Measurements from ENCODE around the gene C10orf143. TPM values are rescaled to one million over a fixed set of nuclear protein-coding genes. Genes with fewer than 3 reads are reported as not detected.
"Not testable (repeated sequence)": the region's sequence is repeated elsewhere in the genome, so short reads cannot be mapped to it uniquely, and the experiment has no call there.

Gene C10orf143
- total RNA-seq, 2 experiments from 2014 or later: 4.4 to 5.1 TPM

DNA sequence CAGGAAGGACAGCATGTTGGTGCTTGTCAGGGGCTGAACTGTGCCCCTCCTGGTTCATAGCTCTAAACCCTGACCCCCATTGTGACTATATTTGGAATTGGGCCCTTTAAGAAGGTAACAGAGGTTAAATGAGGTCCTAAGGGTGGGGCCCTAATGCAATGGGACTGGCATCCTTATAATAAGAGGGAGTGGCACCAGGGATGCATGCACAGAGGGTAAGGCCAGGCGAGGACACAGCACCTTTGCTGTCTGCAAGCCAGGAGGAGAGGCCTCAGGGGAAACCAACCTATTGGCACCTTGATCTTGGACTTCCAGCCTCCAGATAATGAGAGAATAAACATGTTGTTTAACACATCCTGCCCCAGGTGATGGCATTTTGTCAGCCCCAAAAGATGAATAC, 85.3 kb downstream of the C10orf143 start:
- intact Hi-C loops (cut with micrococcal nuclease): no loop called here
- TF ChIP-seq, protein P1, sequence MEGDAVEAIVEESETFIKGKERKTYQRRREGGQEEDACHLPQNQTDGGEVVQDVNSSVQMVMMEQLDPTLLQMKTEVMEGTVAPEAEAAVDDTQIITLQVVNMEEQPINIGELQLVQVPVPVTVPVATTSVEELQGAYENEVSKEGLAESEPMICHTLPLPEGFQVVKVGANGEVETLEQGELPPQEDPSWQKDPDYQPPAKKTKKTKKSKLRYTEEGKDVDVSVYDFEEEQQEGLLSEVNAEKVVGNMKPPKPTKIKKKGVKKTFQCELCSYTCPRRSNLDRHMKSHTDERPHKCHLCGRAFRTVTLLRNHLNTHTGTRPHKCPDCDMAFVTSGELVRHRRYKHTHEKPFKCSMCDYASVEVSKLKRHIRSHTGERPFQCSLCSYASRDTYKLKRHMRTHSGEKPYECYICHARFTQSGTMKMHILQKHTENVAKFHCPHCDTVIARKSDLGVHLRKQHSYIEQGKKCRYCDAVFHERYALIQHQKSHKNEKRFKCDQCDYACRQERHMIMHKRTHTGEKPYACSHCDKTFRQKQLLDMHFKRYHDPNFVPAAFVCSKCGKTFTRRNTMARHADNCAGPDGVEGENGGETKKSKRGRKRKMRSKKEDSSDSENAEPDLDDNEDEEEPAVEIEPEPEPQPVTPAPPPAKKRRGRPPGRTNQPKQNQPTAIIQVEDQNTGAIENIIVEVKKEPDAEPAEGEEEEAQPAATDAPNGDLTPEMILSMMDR (IDR thresholded peaks at IDR 0.05): no peak
- ATAC-seq (no peak), DNase-seq (no peak)
- no peak overlapping the region for H3K27ac Mint-ChIP-seq
- H3K27me3 Mint-ChIP-seq: no peaks in the 10 kb centered on the region
- CTCF ChIA-PET: no interaction called here
- peaks cover 2% of the 10 kb centered on the region for H3K4me1 Mint-ChIP-seq (ENCODE audit: low read depth)
- H3K9me3 Mint-ChIP-seq: no peaks in the 10 kb centered on the region
- no peaks in the 10 kb centered on the region for H3K36me3 Mint-ChIP-seq (ENCODE audit: low read depth)
- H3K4me3 Mint-ChIP-seq: no peak overlapping the region
- POLR2A ChIA-PET: no interaction called here

DNA sequence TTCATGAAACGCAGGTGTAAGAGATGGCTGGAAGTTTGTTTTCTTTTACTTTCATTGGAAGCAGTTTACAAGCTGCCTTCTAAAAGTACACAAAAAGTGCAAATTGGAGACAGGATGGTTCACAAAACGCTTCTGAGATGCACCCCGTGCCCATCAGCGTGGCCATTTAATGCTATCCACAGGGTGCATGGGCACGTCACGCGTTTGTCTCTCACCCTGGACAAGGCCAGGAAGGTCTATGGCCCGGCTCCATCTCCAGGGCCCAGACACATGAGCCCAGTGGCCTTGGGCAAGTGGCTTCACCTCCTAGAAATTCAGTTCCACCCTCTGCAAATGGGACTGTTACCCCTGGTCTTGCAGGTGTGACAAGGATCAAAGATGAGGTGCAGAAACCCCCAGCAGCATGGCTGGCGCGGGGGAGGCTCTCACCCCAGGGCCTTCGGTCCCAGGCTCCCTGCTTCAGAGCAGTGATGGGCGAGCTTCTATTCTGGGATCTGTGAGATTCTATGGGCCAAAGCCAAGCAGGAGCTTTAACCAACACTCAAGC, 85.8 kb downstream of the C10orf143 start:
- ATAC-seq (no peak), DNase-seq (no peak)
- no peaks in the 10 kb centered on the region for H3K27me3 Mint-ChIP-seq
- ChIA-PET POLR2A (no interaction called here), CTCF (no interaction called here)
- H3K27ac Mint-ChIP-seq: no peak overlapping the region
- no peaks in the 10 kb centered on the region for H3K36me3 Mint-ChIP-seq (ENCODE audit: low read depth)
- intact Hi-C loops (cut with micrococcal nuclease): no loop called here
- H3K4me3 Mint-ChIP-seq: no peak overlapping the region
- TF ChIP-seq, protein P1 (IDR thresholded peaks at IDR 0.05): no peak
- peaks cover 2% of the 10 kb centered on the region for H3K4me1 Mint-ChIP-seq (ENCODE audit: low read depth)
- no peaks in the 10 kb centered on the region for H3K9me3 Mint-ChIP-seq

DNA sequence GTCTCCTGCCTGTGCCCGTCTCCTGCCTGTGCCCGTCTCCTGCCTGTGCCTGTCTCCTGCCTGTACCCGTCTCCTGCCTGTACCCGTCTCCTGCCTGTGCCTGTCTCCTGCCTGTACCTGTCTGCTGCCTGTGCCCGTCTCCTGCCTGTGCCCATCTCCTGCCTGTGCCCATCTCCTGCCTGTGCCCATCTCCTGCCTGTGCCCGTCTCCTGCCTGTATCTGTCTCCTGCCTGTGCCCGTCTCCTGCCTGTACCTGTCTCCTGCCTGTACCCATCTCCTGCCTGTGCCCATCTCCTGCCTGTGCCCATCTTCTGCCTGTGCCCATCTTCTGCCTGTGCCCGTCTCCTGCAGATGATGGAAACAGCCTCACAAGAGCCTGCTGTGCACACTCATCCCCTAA, 86.3 kb downstream of the C10orf143 start:
- H3K4me3 Mint-ChIP-seq; intact Hi-C loops (cut with micrococcal nuclease); H3K9me3 Mint-ChIP-seq; H3K36me3 Mint-ChIP-seq (ENCODE audit: low read depth); H3K27ac Mint-ChIP-seq; CTCF ChIA-PET; H3K27me3 Mint-ChIP-seq; DNase-seq; POLR2A ChIA-PET; ATAC-seq; H3K4me1 Mint-ChIP-seq (ENCODE audit: low read depth): not testable (repeated sequence)

DNA sequence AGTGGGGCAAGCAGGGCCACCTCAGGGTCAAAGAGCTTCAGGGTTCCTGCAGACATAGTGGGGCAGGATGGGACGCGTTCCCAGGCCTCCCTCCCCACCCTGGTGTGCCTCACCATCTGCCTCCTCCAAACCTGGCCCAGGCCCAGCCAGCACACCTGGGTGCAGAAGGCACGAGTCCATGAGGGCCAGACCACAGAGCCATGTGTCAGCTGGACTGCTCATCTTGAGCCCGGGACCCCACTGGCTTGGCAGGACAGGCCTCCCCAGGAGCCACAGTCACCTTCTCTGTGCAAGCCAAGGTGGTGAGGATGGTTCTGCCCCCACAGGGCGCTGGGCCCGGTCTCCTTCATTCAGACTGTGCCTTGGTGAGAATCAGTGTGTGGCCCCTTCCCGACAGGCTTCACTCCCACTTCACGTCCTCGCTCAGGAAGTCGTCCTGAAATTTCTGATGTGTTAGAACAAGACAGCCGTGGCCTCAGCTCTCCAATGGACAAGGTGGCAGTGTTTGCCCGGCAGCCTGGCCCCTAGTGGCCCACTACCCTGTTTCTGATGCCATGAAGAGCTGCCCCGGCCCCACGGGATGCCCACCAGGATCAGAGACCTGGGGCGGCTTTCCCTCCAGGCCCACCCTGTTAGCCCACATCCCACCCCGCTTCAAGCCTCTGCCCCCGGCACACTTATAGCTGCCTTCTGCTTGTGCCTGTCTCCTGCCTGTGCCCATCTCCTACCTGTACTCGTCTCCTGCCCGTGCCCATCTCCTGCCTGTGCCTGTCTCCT, 87.0 kb downstream of the C10orf143 start:
- H3K36me3 Mint-ChIP-seq (ENCODE audit: low read depth): no peaks in the 10 kb centered on the region
- intact Hi-C loops (cut with micrococcal nuclease): no loop called here
- no peaks in the 10 kb centered on the region for H3K9me3 Mint-ChIP-seq
- DNase-seq: no peak
- H3K4me3 Mint-ChIP-seq: no peak overlapping the region
- POLR2A ChIA-PET: no interaction called here
- TF ChIP-seq, protein P1 (IDR thresholded peaks at IDR 0.05): no peak
- peaks cover 2% of the 10 kb centered on the region for H3K4me1 Mint-ChIP-seq (ENCODE audit: low read depth)
- no peak overlapping the region for H3K27ac Mint-ChIP-seq
- CTCF ChIA-PET: no interaction called here
- no peaks in the 10 kb centered on the region for H3K27me3 Mint-ChIP-seq
- ATAC-seq: no peak

DNA sequence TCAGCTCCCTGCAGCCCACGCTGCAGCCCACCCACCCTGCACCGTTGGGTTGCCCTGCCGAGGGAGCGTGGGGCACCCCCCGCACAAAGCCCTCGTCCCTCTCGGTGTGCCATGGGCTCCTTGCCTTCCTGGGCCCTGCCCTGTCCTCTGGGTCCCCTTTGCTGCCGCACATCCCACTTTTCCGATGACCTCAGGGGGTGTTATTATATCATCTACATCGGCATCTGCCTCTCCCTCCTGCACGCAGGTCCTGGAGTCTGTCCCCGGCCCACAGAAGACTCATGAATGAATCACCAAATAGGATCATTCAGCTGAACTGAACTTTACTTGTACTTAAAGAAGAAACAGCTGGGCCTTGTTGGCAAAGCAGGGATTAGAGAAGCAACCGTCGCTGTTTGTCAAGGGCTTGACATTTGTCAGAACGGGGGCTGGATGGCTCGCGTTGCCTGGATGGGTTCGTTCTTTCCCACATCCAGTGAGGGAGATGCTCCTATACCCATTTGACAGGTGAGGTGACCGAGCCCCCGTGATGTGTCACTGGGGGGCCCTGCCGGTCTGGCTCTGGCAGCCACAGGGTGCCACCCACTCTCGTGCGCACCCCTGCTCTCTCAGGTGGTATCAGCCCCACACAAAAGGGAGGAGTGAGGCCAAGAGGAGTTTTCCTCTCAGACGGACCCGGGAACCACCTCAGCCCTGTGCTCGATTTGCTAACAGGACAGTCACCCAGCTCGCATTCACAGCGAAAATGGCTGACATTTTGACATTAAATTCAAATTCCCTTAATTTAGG, 87.9 kb downstream of the C10orf143 start:
- Mint-ChIP-seq H3K9me3 (no peaks in the 10 kb centered on the region), H3K4me1 (ENCODE audit: low read depth) (peaks cover 6% of the 10 kb centered on the region), H3K27me3 (no peaks in the 10 kb centered on the region), H3K27ac (no peak overlapping the region), H3K4me3 (no peak overlapping the region), H3K36me3 (ENCODE audit: low read depth) (no peaks in the 10 kb centered on the region)
- ChIA-PET POLR2A (no interaction called here), CTCF (no interaction called here)
- DNase-seq (no peak), ATAC-seq (no peak)
- intact Hi-C loops (cut with micrococcal nuclease): no loop called here
- TF ChIP-seq, protein P1 (IDR thresholded peaks at IDR 0.05): no peak
